Stimulated activated CD4-positive, alpha-beta T cell treated with anti-CD3 and anti-CD28 coated beads, Interleukin-12 subunit alpha, Interleukin-12 subunit beta, amount 100 ng/mL, for 4 hours (primary cell): ENCODE data around the gene DCTN1.
A peak's percentile ranks its signal among the peaks of the same experiment; 100 is the strongest.
"Not testable (repeated sequence)": the region's sequence is repeated elsewhere in the genome, so short reads cannot be mapped to it uniquely, and the experiment has no call there.

ENCODE experiments used
- DNase-seq: peaks from one replicate; pipeline ENCODE4 v3.0.0-alpha.2; 2020

DCTN1 gene

GRCh38 chr2:74379851-74380789 lies at the start of gene DCTN1:
Gene DCTN1 (minus strand): TSS chr2:74380311. CDS start chr2:74380037, 274 bp downstream.
- DNase-seq, result no peak

GRCh38 chr2:74428675-74429074 lies 48.6 kb upstream of the DCTN1 start:
- DNase-seq, result no peak

GRCh38 chr2:74427551-74427950 lies 47.4 kb upstream of the DCTN1 start:
- DNase-seq, result no peak

GRCh38 chr2:74426181-74426758 lies 46.2 kb upstream of the DCTN1 start:
- no peak for DNase-seq

- DNase-seq, result no peak
Observed at GRCh38 chr2:74425523-74425922, 45.4 kb upstream of the DCTN1 start.

GRCh38 chr2:74424995-74425406 lies 44.9 kb upstream of the DCTN1 start:
- no peak for DNase-seq

GRCh38 chr2:74424139-74424992 lies 44.3 kb upstream of the DCTN1 start:
- no peak for DNase-seq

- no peak for DNase-seq
Observed at GRCh38 chr2:74423231-74424095, 43.4 kb upstream of the DCTN1 start.

- peak; percentile 92 for DNase-seq
Observed at GRCh38 chr2:74421221-74421870, 41.2 kb upstream of the DCTN1 start, which contains the start of the genes C2orf81 and WDR54. Gene C2orf81 (minus strand): TSS chr2:74421619. CDS start chr2:74421560, 59 bp downstream. Gene WDR54 (plus strand): TSS chr2:74421730. CDS start chr2:74422154, 424 bp downstream.

- DNase-seq, result not testable (repeated sequence)
Observed at GRCh38 chr2:74420443-74421103, 40.5 kb upstream of the DCTN1 start.

- DNase-seq, result no peak
Observed at GRCh38 chr2:74420006-74420405, 39.9 kb upstream of the DCTN1 start.

- DNase-seq, result no peak
Observed at GRCh38 chr2:74419345-74419744, 39.2 kb upstream of the DCTN1 start.

GRCh38 chr2:74418312-74418711 lies 38.2 kb upstream of the DCTN1 start:
- no peak for DNase-seq

GRCh38 chr2:74417763-74418162 lies 37.7 kb upstream of the DCTN1 start:
- no peak for DNase-seq

GRCh38 chr2:74417197-74417596 lies 37.1 kb upstream of the DCTN1 start:
- no peak for DNase-seq

GRCh38 chr2:74416778-74417177 lies 36.7 kb upstream of the DCTN1 start:
- DNase-seq, result no peak

GRCh38 chr2:74415762-74416395 lies 35.8 kb upstream of the DCTN1 start:
- DNase-seq, result no peak

- peak; percentile 17 for DNase-seq
Observed at GRCh38 chr2:74414881-74415761, 35.0 kb upstream of the DCTN1 start.

GRCh38 chr2:74414441-74414840 lies 34.3 kb upstream of the DCTN1 start:
- DNase-seq, result no peak
